Cardiac muscle cell (in vitro differentiated cells and primary cell): ENCODE data around the gene MSRB3. TPM values are rescaled to one million over a fixed set of nuclear protein-coding genes. Genes with fewer than 3 reads are reported as not detected.
"Not testable (repeated sequence)": the region's sequence is repeated elsewhere in the genome, so short reads cannot be mapped to it uniquely, and the experiment has no call there.

Experiments
- DNase-seq, 2 donors: peaks; one replicate each; pipeline versions ENCODE4 v3.0.0 to v3.0.0-alpha.2; 2010 to 2017; ENCODE audit warnings: low read depth in 1 of 2, low spot score in 1 of 2
- H3K27ac ChIP-seq: fragments of 200-600 bp; sonication (generic); 2 replicates; pipeline ENCODE4 v1.5.1; 2016
- H3K27me3 ChIP-seq: fragments of 200-600 bp; sonication (generic); 2 replicates; pipeline ENCODE4 v1.6.0; 2016; ENCODE audit warnings: control low read depth
- H3K36me3 ChIP-seq: fragments of 200-600 bp; sonication (generic); 2 replicates; pipeline ENCODE4 v1.5.1; 2016; ENCODE audit warnings: control low read depth
- H3K4me1 ChIP-seq: fragments of 200-600 bp; sonication (generic); 2 replicates; pipeline ENCODE4 v1.8.1; 2017; ENCODE audit warnings: low read depth, mild to moderate bottlenecking, mixed run types
- H3K4me3 ChIP-seq: fragments of 200-600 bp; sonication (generic); 2 replicates; pipeline ENCODE4 v1.5.1; 2016; ENCODE audit warnings: mild to moderate bottlenecking
- H3K9me3 ChIP-seq: fragments of 200-600 bp; sonication (generic); 2 replicates; pipeline ENCODE4 v1.5.1; 2017; ENCODE audit warnings: low read depth, mild to moderate bottlenecking, control low read depth
- CTCF ChIP-seq: IDR thresholded peaks from 2 replicates; pipeline ENCODE4 v1.5.1; 2012; ENCODE audit warnings: low read depth, mild to moderate bottlenecking, low read length
- polyA plus RNA-seq: library from polyadenylated mRNA; unstranded; fragments of >200 nt; fragmentation: Nextera tagmentation; extraction: Ambion mirVana; gene quantifications from 2 replicates; pipeline ENCODE4 v1.2.1, GENCODE V29; 2016
- total RNA-seq: library from RNA; depleted of rRNA; stranded (reverse); fragments of >200 nt; gene quantifications from 2 replicates; pipeline ENCODE4 v1.2.3, GENCODE V29; 2016

Gene MSRB3
- total and polyA plus RNA-seq, 2 experiments from 2014 or later = 41.0 to 72.4 TPM

GRCh38 chr12:65477721-65478120 is 199.2 kb downstream of the MSRB3 start:
- H3K4me1 ChIP-seq = no peaks in the 10 kb centered on the region
- no peak for DNase-seq
- H3K27me3 ChIP-seq = no peaks in the 10 kb centered on the region
- H3K9me3 ChIP-seq = no peaks in the 10 kb centered on the region
- H3K4me3 ChIP-seq = no peak overlapping the region
- H3K27ac ChIP-seq = no peak overlapping the region
- no peaks in the 10 kb centered on the region for H3K36me3 ChIP-seq
- no peak for TF ChIP-seq CTCF

- not testable (repeated sequence) for H3K9me3 ChIP-seq, H3K4me1 ChIP-seq, DNase-seq, H3K27ac ChIP-seq, H3K27me3 ChIP-seq, H3K36me3 ChIP-seq, H3K4me3 ChIP-seq
Observed at GRCh38 chr12:65483891-65484516, 205.5 kb downstream of the MSRB3 start.

- no peak for TF ChIP-seq CTCF
Observed at GRCh38 chr12:65488197-65488596, 209.7 kb downstream of the MSRB3 start.

GRCh38 chr12:65490250-65490649 is 211.8 kb downstream of the MSRB3 start:
- no peak for TF ChIP-seq CTCF
- no peaks in the 10 kb centered on the region for H3K27me3 ChIP-seq
- H3K4me1 ChIP-seq = peaks cover 10% of the 10 kb centered on the region
- H3K4me3 ChIP-seq = no peak overlapping the region
- H3K9me3 ChIP-seq = no peaks in the 10 kb centered on the region
- H3K27ac ChIP-seq = no peak overlapping the region
- no peaks in the 10 kb centered on the region for H3K36me3 ChIP-seq
- peak in 1 of 2 donors; percentile 61 for DNase-seq

More at GRCh38 chr12:65488197-65488596, 209.7 kb downstream of the MSRB3 start:
- Histone ChIP-seq H3K36me3 (no peaks in the 10 kb centered on the region), H3K4me1 (no peaks in the 10 kb centered on the region), H3K27me3 (no peaks in the 10 kb centered on the region), H3K9me3 (no peaks in the 10 kb centered on the region), H3K27ac (no peak overlapping the region), H3K4me3 (no peak overlapping the region)
- DNase-seq = no peak

- DNase-seq = no peak
- no peaks in the 10 kb centered on the region for H3K27me3 ChIP-seq
- no peaks in the 10 kb centered on the region for H3K36me3 ChIP-seq
- no peak overlapping the region for H3K4me3 ChIP-seq
- no peak overlapping the region for H3K27ac ChIP-seq
- TF ChIP-seq CTCF = no peak
- no peaks in the 10 kb centered on the region for H3K9me3 ChIP-seq
- peaks cover 10% of the 10 kb centered on the region for H3K4me1 ChIP-seq
Observed at GRCh38 chr12:65492998-65493912, 214.8 kb downstream of the MSRB3 start.

- H3K27me3 ChIP-seq = no peaks in the 10 kb centered on the region
- no peaks in the 10 kb centered on the region for H3K9me3 ChIP-seq
- no peak for DNase-seq
- no peak overlapping the region for H3K4me3 ChIP-seq
- no peak for TF ChIP-seq CTCF
- no peak overlapping the region for H3K27ac ChIP-seq
- peaks cover 10% of the 10 kb centered on the region for H3K4me1 ChIP-seq
- no peaks in the 10 kb centered on the region for H3K36me3 ChIP-seq
Observed at GRCh38 chr12:65493913-65494245, 215.4 kb downstream of the MSRB3 start.
